Activated CD4-positive, alpha-beta T cell treated with anti-CD3 and anti-CD28 coated beads, Interleukin-2, Interleukin-6, amounts not matched to agents 100 ng/mL and 50 ng/mL, durations not matched to agents 16 hours and 8 hours (primary cell): ENCODE results near the gene EPHB1.
A peak's percentile ranks its signal among the peaks of the same experiment; 100 is the strongest.

ENCODE experiments used
- DNase-seq: peaks from one replicate; pipeline ENCODE4 v3.0.0-alpha.2; 2020

The EPHB1 gene

DNA sequence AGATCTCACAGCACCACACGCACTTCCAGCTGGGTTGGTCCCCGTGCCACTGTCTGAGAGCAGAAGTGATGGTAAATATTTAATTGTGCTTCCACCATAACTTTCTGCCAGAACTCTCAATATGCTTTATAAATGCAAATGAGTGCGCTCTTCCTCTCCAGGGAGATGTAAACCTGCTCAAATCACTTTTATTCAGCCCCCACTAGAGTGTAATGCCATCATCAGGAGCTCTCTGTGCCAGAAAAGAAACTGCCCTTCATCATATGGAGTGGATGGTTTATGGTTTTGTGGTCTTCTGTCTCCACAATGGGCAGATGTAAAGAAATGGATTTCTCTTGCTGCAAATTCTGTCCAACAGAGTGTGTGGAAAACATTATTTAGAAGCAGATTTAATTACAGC is 127.0 kb downstream of the EPHB1 start:
- no peak for DNase-seq

DNA sequence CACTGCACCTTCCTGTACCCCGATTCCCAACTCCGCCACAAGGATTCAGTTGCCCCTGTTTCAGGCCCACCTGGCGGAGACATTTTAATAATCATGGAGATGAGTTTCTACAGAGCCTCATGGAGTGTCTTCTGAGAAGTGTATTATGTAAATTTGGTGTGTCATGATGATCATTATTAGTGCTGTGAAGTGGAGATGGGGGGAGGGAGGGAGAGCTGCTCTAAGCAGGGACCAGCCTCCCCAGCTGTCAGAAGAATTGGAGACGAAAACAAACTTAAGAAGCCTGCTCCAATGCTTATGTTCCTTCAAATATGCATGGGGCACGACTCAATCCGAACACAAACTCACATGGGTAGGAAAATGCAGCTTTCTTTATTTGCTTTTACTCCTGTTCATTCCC is 127.8 kb downstream of the EPHB1 start:
- DNase-seq: no peak

DNA sequence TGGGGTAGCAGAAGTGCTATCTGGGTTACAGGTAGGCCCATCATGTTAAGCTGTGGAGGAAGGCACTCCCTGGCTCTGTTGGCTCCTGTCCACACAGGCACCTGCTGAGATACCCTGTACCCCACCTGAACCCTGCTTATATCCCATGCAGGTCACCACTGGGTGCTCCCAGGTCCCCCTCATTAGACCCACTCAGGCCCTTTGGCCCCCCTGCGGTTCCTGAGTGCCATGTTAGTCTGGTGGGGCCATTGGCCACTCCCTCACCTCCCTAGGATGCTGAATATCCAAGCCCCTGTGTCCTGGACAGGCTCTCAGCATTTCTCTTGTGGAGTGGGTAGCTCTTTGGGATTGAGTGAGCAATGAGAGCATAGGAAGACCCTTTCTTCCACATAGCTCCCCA is 128.2 kb downstream of the EPHB1 start:
- DNase-seq: no peak

DNA sequence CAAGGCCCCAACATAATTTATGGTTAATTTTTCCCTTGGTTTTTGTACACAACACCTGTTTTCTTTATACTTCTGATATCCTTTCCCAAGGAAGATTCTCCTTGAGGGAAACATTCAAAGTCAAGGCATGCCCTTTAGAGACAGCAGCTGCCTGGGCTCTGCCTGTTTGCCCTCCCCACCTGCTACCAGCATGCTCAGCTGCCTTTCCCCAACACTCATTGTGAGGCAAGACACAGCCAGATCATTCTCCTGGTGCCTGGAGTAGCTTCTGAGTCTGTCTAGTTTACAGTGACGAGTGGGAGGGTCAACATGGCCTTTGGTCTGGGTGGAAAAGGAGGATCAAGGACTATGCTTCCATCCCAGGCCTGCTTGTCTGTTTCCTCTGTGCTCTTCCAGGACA is 132.5 kb downstream of the EPHB1 start:
- no peak for DNase-seq

DNA sequence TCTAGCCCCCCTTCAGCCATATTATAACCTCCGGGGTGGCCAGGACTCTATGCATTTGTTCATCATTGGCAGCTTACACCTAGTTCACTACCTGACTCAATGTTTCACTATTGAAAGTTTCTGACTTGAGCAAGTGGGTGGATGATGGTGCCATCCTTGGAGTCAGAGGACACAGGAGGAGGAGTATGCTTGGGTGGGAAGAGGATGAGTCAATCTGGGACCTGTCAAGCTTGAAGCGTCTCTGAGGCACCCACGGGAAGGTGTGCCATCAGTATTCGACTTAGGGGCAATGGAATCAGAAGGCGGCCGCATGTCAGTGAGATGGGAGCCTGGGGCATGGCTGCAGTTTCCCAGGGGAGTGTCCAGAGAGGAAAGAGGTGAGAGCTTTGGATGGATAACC is 133.3 kb downstream of the EPHB1 start:
- DNase-seq: peak; percentile 9

DNA sequence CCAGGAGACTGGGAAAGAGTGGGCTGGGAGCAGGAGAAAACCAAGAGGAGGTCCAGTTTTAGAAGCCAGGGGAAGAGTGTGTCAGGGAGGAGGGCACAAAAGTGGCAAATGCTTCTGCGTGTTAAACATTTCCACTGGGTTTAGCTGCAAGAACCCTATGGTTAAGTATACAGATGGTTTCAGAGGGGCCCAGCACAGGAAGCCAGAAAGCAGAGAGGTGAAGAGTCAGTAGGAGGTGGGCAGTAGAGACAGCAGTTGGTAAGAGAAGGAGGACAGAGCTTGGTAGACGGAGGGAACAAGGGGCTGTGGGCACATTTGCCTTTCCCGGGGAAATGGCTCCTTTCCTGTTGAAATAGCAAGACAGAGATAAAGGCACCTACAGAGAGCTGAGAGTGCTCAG is 133.8 kb downstream of the EPHB1 start:
- DNase-seq: no peak

DNA sequence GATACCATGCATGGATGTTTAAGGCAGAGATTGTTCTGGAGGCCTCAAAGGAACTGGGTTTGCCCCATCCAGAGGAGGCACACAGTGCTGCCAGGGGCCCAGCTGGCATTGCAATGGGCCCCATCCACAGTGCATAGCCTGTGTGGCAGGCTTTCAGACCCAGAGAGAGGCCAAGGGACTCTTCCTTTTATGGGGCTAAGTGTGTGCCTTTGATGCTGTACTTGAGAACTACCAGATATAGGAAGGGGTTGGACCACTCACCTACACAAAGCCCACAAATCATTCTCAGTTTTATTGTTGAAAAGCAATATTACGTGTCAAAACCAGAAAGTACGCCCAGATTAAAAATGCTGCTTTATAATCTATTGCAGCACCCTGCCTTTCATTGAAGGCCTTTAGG is 134.9 kb downstream of the EPHB1 start:
- DNase-seq: peak; percentile 59

DNA sequence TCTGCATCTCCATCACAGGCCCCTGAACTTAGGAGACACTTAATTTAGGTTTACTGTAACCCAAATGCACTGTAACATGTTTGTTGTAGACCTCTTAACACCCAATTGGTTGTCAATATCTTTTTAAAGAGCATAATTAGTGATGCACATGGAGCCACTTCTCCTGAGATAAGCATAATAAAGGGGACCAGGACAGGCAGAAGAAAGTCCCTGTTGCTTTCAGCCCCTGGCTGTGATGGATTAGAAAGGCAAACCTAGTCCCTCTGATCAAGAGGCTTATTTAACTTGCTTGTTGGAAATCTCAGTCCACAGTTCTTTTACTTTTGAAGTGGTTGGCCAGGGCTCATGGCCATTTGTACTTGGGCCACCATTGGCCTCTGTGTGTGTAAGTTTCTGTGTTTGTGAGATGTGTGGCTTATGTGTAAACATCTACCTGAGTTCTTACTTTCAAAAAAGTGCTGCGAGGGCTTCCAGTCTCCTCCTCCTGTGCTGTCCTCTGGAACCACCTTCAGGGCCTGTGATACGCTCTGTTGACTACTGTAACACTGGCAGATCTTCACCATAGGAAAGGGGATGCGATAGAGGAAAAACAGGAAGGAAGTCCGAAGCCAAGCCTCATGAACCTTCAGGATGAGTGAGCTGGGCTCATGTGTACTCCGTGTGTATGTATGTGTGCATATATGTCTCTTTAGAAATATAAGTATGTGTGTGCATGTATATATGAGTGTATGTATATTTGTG is 136.2 kb downstream of the EPHB1 start:
- no peak for DNase-seq

DNA sequence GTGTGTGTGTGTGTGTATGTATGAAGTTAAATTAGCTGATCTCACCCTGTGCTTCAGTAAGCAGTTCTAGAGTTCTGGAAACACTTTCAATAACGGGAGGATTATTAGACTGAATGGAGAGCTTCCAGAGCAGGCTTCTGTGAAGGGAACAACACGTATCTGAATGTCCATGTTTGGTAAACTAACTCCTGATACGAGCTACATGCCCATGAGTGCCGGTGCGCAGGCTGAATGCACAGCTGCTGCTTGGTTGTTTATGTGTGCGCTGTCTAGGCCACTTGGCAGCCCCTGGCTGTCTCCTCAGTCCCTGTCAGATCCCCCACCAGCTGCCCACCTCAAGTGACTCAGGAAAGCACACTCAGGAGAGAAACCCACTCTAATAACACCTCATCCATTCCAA is 137.0 kb downstream of the EPHB1 start:
- no peak for DNase-seq

DNA sequence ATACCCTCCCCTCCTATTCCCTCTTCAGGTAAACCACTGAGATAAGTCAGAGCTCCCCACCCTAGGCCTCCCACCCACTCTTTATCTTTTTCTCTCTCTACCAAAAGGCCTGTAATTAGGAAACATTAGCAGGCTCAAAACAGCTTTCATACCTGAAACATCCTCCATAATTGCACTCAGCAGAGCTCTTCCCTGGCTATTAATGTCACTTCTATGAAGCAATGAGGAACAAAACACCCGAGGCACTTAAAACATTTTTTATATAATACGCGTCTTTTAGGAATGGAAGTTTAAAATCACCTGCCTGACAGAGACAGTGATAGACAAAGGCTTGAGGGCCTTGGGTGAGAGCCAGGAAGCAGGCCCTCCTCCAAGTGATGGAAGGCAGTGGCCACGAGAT is 138.9 kb downstream of the EPHB1 start:
- DNase-seq: no peak

DNA sequence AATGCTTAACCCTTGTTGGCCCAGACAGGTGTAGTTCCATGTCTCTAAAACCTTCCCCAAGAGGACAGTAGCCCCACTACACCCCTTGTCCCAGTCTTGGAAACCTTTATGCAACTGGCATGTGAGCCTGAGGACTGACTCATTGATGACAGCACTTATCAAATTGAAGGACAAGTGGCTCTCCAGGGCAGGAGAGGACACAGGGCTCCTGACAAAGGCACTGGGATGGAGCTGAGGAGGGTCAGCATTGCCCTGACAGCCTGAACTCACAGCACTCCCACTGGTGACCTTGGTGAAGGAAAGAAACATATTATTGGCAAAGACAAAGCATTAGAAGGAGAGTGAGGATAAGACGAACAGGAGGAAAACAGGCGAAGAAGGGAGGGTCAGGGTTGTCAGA is 139.9 kb downstream of the EPHB1 start:
- no peak for DNase-seq

DNA sequence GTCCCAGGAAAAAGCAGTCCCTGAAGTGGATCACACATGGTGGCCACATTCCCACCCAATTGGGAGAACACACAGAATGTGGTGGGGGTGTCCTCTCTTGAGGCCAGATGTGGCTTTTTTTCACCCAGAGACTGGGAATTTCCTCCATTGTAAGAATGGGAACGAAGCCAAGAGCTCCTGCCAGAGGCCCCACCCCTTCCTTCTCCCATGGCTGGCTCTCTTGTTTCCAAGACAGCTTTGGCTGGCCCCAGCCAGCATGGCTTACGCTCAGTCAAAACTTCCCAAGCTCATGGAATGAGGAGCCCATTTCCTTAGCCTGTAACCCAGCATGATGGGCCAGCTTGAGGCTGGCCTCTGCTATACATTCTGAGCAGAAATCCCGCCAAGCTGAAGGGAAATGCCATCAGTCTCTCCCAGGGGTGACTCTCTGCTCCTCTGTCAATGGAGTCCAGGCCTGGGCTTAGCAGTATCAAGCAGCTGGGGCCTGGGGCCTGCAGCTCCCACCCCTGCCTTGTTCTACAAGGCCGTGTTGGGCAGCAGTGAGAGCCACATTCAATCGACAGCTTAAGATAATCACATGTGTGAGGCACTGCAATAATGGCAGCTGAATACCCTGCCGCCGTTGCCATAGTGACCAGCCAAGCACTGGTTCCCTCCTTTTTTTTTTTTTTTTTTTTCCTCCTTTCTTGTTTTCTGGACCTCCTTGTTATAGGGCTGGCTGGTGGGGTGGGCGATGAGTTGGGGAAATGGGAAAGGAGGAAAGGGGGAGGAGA is 142.4 kb downstream of the EPHB1 start:
- DNase-seq: no peak

DNA sequence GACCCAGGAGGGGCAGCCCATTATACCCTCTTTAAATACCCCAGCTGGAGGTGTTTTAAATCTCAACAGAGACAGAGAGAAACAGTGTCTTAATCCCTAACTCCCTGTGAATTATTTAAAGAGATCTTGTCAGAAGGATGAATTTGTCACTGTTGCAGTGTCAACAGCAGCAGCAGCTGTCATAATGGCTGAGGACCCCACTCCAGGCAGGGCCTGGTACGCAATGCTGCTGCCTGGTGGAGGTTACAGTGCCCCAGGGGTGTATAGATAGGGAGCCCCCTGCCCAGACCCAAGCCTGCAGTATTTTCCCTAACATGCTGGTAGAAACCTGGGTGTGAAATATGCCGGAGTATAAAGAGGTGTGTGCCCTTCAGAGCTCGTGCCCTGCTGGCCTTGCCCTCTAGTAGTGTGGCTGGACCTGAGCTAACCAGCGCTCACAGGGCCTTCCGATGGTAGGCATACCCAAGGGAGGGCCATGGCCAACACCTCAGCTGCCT is 143.0 kb downstream of the EPHB1 start:
- no peak for DNase-seq

DNA sequence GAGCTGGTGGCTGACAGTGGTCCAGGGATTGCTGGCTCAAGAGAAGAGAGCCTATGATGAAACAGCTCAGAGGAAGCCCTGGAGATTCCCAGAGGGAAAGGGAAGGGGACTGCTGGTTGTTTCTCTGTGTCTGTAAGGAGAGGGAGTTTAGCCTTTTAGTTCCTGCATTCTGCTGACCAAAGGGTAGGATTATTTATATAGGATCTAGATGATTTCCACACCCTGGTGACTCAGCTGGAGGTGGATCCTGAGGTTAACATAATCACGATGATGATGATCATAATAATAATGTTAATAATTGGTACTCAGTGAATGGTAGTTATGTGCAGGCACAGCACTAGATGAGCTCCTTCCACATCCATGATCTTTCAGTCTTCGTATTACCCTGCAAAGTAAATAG is 144.9 kb downstream of the EPHB1 start:
- no peak for DNase-seq

DNA sequence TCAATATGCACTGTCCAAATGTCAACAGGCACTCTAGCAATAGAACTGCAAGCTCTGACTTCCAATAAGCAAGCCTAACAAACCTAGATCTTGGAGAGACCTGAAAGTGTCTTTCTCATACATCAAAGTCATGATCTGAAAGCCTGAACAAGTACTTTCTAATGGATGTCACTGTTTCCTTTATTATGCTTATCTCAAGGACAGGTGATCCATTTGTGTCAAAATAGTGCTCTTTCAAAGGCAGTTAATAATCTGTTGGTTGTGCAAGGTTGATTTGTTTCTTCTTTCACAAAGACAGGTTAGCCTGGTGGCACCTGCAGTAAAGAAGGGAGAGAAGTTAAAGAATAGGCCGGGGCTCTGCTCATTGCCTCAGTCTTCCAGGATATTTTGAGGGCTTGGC is 146.8 kb downstream of the EPHB1 start:
- DNase-seq: no peak

DNA sequence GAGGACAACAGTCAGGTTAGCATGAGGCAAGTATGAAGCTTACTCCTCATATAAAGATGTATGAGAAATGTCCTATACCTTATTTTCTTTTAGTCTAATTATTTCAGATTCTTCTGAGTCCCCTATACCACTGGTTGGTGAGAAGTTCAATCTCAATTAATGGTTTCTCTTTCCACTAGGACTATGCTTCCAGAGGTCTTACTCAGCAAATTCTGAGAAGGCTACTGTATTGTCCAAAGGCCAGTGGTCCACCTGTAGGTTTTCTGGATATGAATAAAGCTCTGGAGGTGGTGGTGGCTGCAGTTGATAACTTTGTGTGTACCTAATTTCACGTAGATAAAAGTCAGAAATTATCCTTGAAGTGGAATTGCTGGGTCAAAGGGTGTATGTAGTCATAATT is 149.4 kb downstream of the EPHB1 start:
- DNase-seq: no peak

DNA sequence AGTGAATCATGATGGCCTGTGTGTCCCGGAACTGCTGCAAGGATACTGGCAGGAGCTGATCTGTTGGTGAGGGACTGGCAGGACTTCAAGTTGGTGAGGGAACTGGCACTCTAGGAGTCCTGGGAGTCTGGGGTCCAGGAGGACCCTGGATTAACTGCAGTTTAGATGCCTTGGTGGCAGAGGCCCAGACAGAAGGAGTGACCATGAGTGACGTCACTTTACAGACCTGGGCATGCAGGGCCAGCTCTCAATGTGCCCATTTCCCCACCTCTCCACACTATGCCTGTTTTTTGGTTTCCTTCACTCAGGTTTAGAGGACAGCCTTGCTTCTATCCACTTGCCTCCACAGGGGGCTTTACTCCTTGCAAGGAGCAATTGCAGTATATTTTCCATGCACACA is 154.1 kb downstream of the EPHB1 start:
- DNase-seq: no peak

DNA sequence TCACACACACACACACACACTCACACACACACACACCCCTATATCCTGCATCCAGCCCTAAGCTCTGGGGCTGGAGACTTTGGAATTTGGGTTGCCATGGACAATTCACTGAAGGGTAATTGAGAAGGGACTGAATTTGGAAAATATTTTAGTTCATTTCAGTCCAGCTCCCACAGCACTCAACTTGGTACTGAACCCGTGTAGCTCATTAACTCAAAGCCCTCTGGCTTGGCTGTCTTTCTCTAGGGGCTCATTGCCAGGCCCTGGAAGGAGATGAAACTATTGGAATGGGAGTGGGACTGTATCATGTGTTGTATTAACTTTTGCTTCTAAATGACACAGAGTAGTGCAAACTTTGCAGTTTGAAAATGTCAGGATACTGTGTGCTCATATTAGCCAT is 157.3 kb downstream of the EPHB1 start:
- no peak for DNase-seq

DNA sequence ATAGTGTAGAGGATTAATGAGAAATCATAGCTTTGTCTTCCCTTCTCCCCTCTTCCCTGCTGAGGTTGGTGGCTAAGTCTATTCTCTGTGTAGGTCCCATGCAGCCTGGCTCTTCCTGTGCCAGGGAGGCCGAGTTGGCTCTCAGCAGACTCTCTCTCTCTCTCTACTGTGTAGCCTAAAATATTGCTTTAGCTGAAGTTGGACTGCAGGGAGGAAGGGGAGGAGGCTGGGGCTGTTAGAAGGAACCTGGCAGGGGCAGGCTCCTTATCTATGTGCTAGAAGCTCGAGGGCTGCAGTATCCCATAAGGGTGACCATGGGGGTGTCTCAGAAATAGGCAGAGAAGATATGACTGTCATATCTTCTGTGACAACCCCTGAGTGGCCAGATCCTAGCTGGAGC is 160.8 kb downstream of the EPHB1 start:
- no peak for DNase-seq

DNA sequence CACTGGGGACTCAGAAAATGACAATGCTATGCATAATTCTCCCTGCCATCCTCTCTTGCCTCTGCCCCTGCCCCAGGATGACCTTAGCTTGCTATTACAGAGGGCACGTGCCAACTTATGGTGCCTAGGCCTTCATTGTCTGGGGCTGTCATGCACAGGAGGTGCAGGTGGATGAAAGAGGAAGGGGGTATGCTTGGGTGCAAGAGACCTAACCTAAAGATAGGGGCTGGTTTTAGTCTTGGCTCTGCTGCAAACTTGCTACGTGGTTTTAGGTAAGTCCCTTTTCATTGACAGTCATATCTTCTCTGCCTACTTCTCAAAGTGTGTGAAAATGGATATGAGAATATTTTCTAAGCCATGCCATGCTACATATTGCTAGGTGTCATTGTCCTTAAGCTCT is 161.3 kb downstream of the EPHB1 start:
- no peak for DNase-seq

DNA sequence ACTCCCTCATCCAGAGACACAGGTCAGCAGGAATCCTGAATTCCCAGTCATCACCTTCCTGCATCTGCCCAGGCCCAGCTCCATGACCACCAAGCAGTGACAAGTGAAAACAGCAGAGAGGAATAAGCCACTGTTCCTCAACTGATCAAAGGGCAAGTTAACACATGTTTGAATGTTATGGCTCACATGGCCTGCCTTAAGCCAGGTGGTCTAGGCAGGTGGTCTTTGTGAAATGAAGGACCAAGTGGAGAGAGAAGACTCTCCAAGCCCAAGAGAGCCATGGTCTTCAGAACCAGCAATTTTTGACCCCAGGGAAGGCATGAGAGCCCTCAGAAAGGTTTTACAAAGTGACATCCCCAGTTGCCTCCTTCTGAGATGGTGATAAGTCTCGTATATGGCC is 161.8 kb downstream of the EPHB1 start:
- no peak for DNase-seq

DNA sequence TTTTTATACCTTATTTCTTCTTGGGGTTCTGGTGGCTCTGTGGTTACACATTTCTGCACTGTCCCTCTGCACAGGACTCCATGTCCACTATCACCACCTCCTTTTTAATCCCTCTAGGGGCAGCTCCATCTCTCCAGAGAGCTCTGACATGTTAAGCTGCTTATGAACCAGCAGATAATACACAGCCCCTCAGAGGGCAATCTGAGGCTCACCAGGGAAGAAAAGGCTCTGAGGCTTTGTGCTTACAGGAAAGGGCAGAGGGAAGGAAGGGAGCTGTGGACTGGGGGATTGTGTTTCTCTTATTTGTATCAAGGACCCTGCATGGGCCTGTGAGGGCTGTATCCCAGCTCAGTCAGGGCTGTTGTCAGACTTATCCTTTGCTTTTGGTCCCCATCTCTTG is 164.5 kb downstream of the EPHB1 start:
- no peak for DNase-seq

DNA sequence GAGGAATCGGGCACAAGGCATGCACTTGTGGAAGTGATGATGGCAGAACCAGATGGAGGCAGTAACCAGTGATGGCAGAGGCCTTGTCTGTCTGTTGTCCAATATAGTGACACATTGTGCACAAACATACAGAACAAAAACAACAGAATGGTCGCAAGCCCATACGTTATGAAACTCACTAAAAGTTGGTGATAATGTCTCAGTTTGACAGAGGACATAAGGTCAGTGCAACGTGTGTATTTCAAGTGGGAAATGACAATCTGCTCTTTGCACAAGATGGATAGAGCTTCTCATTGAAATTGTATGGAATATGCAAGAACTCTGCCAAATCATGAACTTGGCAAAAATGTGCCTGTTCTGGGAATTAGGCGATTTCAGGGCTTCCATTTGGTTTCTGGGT is 169.2 kb downstream of the EPHB1 start:
- DNase-seq: no peak

DNA sequence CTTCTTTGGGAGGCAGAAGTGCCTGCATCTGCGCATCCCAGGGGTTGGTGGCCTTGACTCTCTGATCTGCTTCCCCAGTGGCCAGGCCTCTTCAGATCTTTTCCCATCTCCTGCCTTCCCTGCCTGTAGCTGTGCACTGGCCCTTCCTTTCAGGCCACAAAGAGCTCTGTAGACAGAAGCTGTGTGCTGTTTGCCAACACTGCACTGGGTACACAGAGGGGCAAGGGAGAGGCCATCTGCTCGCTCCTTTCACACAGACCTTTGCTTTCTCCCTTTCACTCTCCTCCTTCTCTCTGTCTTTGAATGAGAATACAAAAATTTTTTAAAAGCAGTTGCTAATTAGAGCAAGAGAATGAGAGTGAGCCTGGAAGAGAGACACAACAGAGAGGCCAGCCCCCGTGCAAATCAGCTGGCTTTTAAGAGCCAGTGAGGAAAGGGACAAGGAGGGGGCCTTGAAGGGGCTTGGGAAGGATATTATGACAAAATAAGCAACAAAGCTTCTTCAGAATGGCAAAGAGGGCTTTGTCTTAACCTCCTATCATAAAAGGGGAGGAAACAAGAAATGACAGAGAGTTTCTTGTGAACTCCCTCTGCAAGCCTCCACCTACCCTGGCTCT is 170.9 kb downstream of the EPHB1 start:
- no peak for DNase-seq
